Ovary (tissue), 3 donors: ENCODE measurements around the gene NDST4.

Experiments
- POLR2A ChIP-seq: fragments of 450-650 bp; IDR thresholded peaks from one replicate; pipeline ENCODE4 v1.6.1; 2017; ENCODE audit warnings: antibody characterized with exemption, mild to moderate bottlenecking, moderate library complexity
- TF ChIP-seq, protein P1 (sequence below), 3 donors: fragments of 450-650 bp in 2 of 3; fragments of 200-600 bp in 1 of 3; IDR thresholded peaks; one replicate each; pipeline versions ENCODE4 v1.5.1 to v1.8.0; 2016 to 2022; ENCODE audit warnings: antibody characterized with exemption in 3 of 3, mild to moderate bottlenecking in 1 of 3
- donor health status: DM: no; HTN: no; CAD: no.

DNA sequence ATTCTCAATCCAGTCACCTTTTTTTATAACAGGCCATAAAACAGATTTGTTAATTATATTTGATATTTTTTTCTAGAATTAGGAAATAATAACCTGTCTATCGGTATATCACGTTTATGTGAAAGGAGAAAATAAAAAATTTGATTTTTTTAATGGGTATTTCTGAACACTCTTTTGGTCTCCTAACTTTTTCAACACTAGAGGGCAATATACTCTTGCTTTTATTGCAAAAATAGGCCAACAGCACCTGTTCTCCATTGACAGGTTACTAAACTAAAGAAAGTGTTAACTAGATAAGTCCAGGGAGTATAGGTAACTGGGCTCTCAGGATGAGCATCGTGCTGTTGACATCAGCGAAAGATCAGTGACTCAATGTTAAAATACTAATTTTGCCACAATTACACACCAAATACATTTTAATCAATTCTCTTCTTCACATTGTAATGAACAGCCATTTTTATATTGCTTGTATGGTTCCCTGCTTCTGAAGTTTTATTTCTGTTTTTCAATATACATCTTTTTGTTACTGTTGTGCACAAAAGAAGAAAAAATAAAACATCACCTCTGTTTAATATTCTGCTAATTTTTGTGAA lies 22.8 kb downstream of the NDST4 start:
- TF ChIP-seq, protein P1, sequence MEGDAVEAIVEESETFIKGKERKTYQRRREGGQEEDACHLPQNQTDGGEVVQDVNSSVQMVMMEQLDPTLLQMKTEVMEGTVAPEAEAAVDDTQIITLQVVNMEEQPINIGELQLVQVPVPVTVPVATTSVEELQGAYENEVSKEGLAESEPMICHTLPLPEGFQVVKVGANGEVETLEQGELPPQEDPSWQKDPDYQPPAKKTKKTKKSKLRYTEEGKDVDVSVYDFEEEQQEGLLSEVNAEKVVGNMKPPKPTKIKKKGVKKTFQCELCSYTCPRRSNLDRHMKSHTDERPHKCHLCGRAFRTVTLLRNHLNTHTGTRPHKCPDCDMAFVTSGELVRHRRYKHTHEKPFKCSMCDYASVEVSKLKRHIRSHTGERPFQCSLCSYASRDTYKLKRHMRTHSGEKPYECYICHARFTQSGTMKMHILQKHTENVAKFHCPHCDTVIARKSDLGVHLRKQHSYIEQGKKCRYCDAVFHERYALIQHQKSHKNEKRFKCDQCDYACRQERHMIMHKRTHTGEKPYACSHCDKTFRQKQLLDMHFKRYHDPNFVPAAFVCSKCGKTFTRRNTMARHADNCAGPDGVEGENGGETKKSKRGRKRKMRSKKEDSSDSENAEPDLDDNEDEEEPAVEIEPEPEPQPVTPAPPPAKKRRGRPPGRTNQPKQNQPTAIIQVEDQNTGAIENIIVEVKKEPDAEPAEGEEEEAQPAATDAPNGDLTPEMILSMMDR (IDR thresholded peaks at IDR 0.05): no peak
- TF ChIP-seq POLR2A: no peak
